ENCODE measurements around the gene MAN2A2.

- TF ChIP-seq CTCF (IDR thresholded peaks at IDR 0.05; ENCODE audit: low read depth, low read length, poor library complexity, severe bottlenecking): no peak
- TF ChIP-seq EZH2phosphoT487 (IDR thresholded peaks at IDR 0.05; ENCODE audit: borderline replicate concordance, low read length): no peak
Measured at GRCh38 chr15:90929246-90930019, 26.3 kb downstream of the MAN2A2 start.

All from DOHH2 (cell line).